BE2C (cell line): ENCODE results near the gene RASA3.
"Not testable (repeated sequence)": the region's sequence is repeated elsewhere in the genome, so short reads cannot be mapped to it uniquely, and the experiment has no call there.

Experiments
- DNase-seq: peaks from one replicate; pipeline ENCODE4 v3.0.0-alpha.2; 2020
- H3K27me3 ChIP-seq: fragments of 250-450 bp; sonication (Bioruptor Pico); 2 replicates; pipeline ENCODE4 v1.5.1; 2020; ENCODE audit warnings: mild to moderate bottlenecking
- H3K36me3 ChIP-seq: fragments of 250-450 bp; sonication (Bioruptor Pico); 2 replicates; pipeline ENCODE4 v1.5.1; 2020; ENCODE audit warnings: mild to moderate bottlenecking
- H3K4me1 ChIP-seq: fragments of 250-450 bp; sonication (Bioruptor Pico); 2 replicates; pipeline ENCODE4 v1.5.1; 2020
- H3K4me3 ChIP-seq: 2 replicates; pipeline ENCODE4 v1.5.1; 2011; ENCODE audit warnings: low read depth, low read length
- H3K9me3 ChIP-seq: fragments of 250-450 bp; sonication (Bioruptor Pico); 2 replicates; pipeline ENCODE4 v1.5.1; 2020
- CTCF ChIP-seq: IDR thresholded peaks from 2 replicates; pipeline ENCODE4 v1.5.1; 2012; ENCODE audit warnings: mild to moderate bottlenecking, low read depth, low read length

Gene RASA3

GRCh38 chr13:114136576-114136975 lies 4.2 kb upstream of the RASA3 start:
- no peaks in the 10 kb centered on the region for H3K36me3 ChIP-seq
- H3K4me1 ChIP-seq, result peaks cover 3% of the 10 kb centered on the region; the same call in 1 of the 2 replicates
- H3K27me3 ChIP-seq, result no peaks in the 10 kb centered on the region
- H3K4me3 ChIP-seq, result no peak overlapping the region
- TF ChIP-seq CTCF, result no peak
- no peaks in the 10 kb centered on the region for H3K9me3 ChIP-seq
- DNase-seq, result no peak

- DNase-seq, result no peak
- TF ChIP-seq CTCF, result no peak
- H3K36me3 ChIP-seq, result no peaks in the 10 kb centered on the region
Observed at GRCh38 chr13:114135731-114136171, 3.3 kb upstream of the RASA3 start.

GRCh38 chr13:114134944-114135610 lies 2.7 kb upstream of the RASA3 start:
- no peaks in the 10 kb centered on the region for H3K36me3 ChIP-seq
- H3K9me3 ChIP-seq, result no peaks in the 10 kb centered on the region
- no peak overlapping the region for H3K4me3 ChIP-seq
- peaks cover 8% of the 10 kb centered on the region for H3K4me1 ChIP-seq
- no peak for DNase-seq
- TF ChIP-seq CTCF, result no peak
- H3K27me3 ChIP-seq, result no peaks in the 10 kb centered on the region

More at GRCh38 chr13:114135731-114136171, 3.3 kb upstream of the RASA3 start:
- Histone ChIP-seq H3K4me1 (peaks cover 3% of the 10 kb centered on the region), H3K27me3 (no peaks in the 10 kb centered on the region), H3K4me3 (no peak overlapping the region), H3K9me3 (no peaks in the 10 kb centered on the region)

GRCh38 chr13:114134111-114134943 lies 1.9 kb upstream of the RASA3 start:
- no peaks in the 10 kb centered on the region for H3K9me3 ChIP-seq
- no peak for TF ChIP-seq CTCF
- H3K36me3 ChIP-seq, result no peaks in the 10 kb centered on the region
- no peak for DNase-seq
- no peaks in the 10 kb centered on the region for H3K27me3 ChIP-seq
- no peak overlapping the region for H3K4me3 ChIP-seq
- H3K4me1 ChIP-seq, result peaks cover 15% of the 10 kb centered on the region

- not testable (repeated sequence) for H3K9me3 ChIP-seq, H3K36me3 ChIP-seq, H3K27me3 ChIP-seq, DNase-seq, H3K4me3 ChIP-seq
- peaks cover 20% of the 10 kb centered on the region for H3K4me1 ChIP-seq
Observed at GRCh38 chr13:114133552-114133951, 1.1 kb upstream of the RASA3 start.

- H3K36me3 ChIP-seq, DNase-seq, H3K27me3 ChIP-seq, H3K4me3 ChIP-seq, H3K9me3 ChIP-seq: not testable (repeated sequence)
- peaks cover 20% of the 10 kb centered on the region for H3K4me1 ChIP-seq
Observed at GRCh38 chr13:114133126-114133525, 703 bp upstream of the RASA3 start.
